Activated CD8-positive, alpha-beta memory T cell treated with anti-CD3 and anti-CD28 coated beads, Interleukin-2, amount 50 U/mL, for 48 hours (primary cell): Measurements from ENCODE around the gene LRRC37A2.
"Not testable (repeated sequence)": the region's sequence is repeated elsewhere in the genome, so short reads cannot be mapped to it uniquely, and the experiment has no call there.

Source experiments
- DNase-seq: peaks from one replicate; pipeline ENCODE4 v3.0.0-alpha.2; 2020

Gene LRRC37A2

GRCh38 chr17:46512168-46512567, at the start of gene LRRC37A2:
Gene LRRC37A2 (plus strand): TSS chr17:46512468. CDS start chr17:46512713, 245 bp downstream.
- not testable (repeated sequence) for DNase-seq

GRCh38 chr17:46467618-46468017, 44.6 kb upstream of the LRRC37A2 start:
- DNase-seq, result not testable (repeated sequence)

GRCh38 chr17:46474489-46474888, 37.8 kb upstream of the LRRC37A2 start:
- not testable (repeated sequence) for DNase-seq

- DNase-seq, result not testable (repeated sequence)
Measured at GRCh38 chr17:46475583-46475982, 36.7 kb upstream of the LRRC37A2 start.

- not testable (repeated sequence) for DNase-seq
Measured at GRCh38 chr17:46478823-46479222, 33.4 kb upstream of the LRRC37A2 start.

- DNase-seq, result not testable (repeated sequence)
Measured at GRCh38 chr17:46481310-46481709, 31.0 kb upstream of the LRRC37A2 start.

- DNase-seq, result not testable (repeated sequence)
Measured at GRCh38 chr17:46492021-46492420, 20.2 kb upstream of the LRRC37A2 start.

GRCh38 chr17:46499437-46500139, 12.7 kb upstream of the LRRC37A2 start:
- not testable (repeated sequence) for DNase-seq

- not testable (repeated sequence) for DNase-seq
Measured at GRCh38 chr17:46505896-46506295, 6.4 kb upstream of the LRRC37A2 start.

GRCh38 chr17:46534716-46535115, 22.4 kb downstream of the LRRC37A2 start:
- DNase-seq, result not testable (repeated sequence)

GRCh38 chr17:46548607-46549006, 36.3 kb downstream of the LRRC37A2 start:
- not testable (repeated sequence) for DNase-seq

GRCh38 chr17:46559155-46559554, 46.9 kb downstream of the LRRC37A2 start:
- DNase-seq, result not testable (repeated sequence)

- DNase-seq, result not testable (repeated sequence)
Measured at GRCh38 chr17:46560048-46560447, 47.8 kb downstream of the LRRC37A2 start.

- not testable (repeated sequence) for DNase-seq
Measured at GRCh38 chr17:46566284-46566683, 54.0 kb downstream of the LRRC37A2 start.

- not testable (repeated sequence) for DNase-seq
Measured at GRCh38 chr17:46566980-46567379, 54.7 kb downstream of the LRRC37A2 start.

- not testable (repeated sequence) for DNase-seq
Measured at GRCh38 chr17:46571796-46572195, 59.5 kb downstream of the LRRC37A2 start.

GRCh38 chr17:46579083-46580075, 67.1 kb downstream of the LRRC37A2 start, which contains the start of gene ARL17A:
Gene ARL17A (minus strand): TSS chr17:46579691. CDS start chr17:46576322, 3,369 bp downstream.
- DNase-seq, result peak; percentile 77

GRCh38 chr17:46580082-46580481, 67.8 kb downstream of the LRRC37A2 start:
- not testable (repeated sequence) for DNase-seq

GRCh38 chr17:46585444-46585843, 73.2 kb downstream of the LRRC37A2 start:
- not testable (repeated sequence) for DNase-seq

GRCh38 chr17:46590157-46591146, 78.2 kb downstream of the LRRC37A2 start, which contains the start of gene NSF:
Gene NSF (plus strand): TSS chr17:46590669. CDS start chr17:46590776, 107 bp downstream.
- DNase-seq, result not testable (repeated sequence)

- not testable (repeated sequence) for DNase-seq
Measured at GRCh38 chr17:46591332-46591731, 79.1 kb downstream of the LRRC37A2 start.
